Inflammatory macrophage (primary cell): ENCODE results near the gene C9orf50.

Experiments used
- DNase-seq, 2 donors: peaks; one replicate each; pipeline ENCODE4 v3.0.0-alpha.2; 2020 to 2022

The C9orf50 gene

GRCh38 chr9:129630967-129631673 is 10.2 kb upstream of the C9orf50 start:
- peak in 1 of 2 donors; percentile 57 for DNase-seq

DNA sequence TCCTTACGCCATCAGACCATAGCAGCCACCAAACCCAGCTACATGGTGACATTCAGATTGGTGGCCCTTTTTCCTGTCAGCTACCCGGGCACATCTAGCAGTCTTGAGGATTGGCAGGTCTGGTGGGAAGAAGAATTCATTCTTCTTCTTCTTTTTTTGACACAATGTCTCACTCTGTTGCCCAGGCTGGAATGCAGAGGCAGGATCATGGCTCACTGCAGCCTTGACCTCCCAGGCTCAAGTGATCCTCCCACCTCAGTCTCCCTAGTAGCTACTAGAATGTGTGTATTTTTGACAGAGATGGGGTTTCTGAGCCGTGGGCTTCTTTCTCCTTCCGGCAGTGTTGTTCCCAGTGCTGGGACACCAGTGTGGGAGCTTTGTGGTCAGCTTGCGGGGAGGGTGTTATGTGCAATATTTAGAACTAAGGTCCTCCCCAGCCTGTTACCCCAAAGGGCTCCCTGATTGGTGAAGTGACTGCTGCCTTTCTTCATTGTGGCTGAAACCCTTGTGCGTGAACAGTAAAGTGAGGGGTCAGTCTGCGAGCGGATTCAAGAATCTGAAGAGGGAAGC is 8.4 kb upstream of the C9orf50 start:
- peak; percentile 58 to 80 for DNase-seq

DNA sequence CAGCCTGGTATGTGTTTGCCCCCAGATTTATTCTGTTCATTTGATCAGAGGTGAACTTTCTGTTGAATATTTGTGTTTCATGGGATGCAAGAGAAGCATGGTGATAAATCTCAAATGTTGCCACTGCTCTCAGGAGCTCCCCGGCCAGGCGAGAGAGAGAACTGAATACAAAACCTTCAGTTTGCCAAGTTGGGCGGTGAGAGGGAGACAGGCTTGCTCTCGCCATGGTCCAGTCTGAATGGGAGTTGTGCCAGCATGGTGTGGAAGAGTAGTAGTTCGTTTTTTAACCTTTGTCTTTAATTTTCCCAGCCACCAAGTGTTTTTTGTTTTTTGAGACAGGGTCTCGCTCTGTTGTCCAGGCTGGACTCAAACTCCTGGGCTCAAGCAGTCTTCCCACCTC is 7.8 kb upstream of the C9orf50 start:
- no peak for DNase-seq

- no peak for DNase-seq
Observed at GRCh38 chr9:129627556-129628440, 6.9 kb upstream of the C9orf50 start.

DNA sequence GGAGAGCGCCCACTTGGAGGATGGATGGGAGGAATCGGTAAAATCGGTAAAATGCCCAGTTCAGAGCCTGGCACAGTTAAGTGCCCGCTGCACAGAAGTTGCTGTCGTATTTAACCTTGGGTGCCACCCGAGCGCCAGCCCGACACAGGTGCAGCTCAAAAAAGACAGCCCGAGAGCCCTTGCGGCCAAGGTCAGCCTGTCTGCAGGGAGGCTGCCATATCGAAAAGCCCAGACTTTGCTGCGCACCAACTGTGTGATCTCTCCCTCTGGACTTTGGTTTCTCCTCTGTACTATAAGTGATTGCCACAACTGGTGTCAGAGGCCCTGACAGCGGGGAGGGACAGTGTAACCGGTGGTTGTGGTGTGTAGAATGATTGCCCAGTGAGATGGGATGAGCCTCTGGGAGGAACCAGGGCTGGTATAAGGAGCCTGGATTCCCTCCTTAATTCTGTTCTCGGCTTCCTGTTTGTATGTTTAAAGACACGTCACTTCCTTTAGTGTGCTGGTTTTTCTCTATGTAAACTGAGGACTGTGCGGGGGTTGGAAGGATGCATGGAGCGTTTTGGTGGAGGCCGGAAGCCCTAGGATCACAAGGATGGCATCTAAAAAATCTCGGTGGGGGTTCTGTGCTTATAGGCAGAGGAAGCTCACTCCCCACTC is 5.9 kb upstream of the C9orf50 start:
- peak; percentile 25 to 39 for DNase-seq

DNA sequence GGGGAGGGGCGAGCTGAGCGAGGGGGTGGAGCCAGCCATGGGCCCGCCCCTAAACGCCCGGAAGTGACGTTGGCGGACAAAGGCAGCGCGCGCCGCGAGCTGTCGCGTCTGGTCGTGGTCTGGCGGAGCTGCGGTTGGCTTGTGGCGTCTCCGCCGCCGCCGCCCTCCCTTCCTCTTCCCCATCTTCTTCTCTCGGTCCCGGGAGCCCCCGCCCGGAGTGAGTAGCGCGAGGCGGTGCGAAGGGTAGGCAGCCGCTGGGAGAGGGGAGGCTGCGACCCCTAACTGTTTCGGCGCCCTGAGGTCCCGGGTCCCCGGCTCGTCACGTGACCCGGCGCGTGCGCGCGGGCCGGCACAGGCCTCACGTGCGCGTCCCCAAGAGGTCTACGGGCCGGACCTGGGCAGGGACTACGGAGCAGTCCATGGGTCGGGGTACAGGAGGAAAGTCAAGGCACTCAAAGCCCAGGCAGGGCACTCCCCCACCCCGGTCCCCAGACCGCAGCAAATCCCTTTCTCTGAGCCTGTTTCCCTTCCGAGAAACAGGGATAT is 5.3 kb upstream of the C9orf50 start, which contains the start of gene NTMT1:
NTMT1 (plus strand) TSS at position 85 of the 546 bp plus-strand sequence. CDS start 6,541 bp downstream, outside the sequence.
- DNase-seq, result peak; percentile 88 to 92

GRCh38 chr9:129624947-129625346 is 4.0 kb upstream of the C9orf50 start:
- peak; percentile 74 to 78 for DNase-seq

- peak; percentile 50 to 54 for DNase-seq
Observed at GRCh38 chr9:129624168-129624759, 3.4 kb upstream of the C9orf50 start.

DNA sequence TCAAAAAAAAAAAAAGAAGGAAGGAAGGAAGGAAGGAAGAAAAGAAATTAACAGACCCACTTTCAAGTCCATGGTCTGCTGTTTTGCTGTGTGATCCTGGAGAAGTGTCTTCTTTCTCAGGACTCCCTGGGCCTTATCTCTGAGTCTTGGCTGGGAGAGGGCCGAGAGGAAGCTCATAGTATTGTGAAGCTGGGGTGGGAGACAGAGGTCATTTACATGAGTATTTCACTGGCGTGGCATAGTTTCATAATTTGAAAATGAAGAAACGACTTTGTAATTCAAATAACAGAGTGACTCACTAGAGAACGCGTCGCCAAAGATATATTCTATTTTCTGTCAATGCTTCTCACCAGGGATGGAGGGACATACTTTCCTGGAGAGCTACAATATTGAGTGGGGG is 2.4 kb upstream of the C9orf50 start:
- DNase-seq, result peak; percentile 82 to 94

GRCh38 chr9:129619787-129620668 is 873 bp downstream of the C9orf50 start:
- peak in 1 of 2 donors; percentile 44 for DNase-seq

DNA sequence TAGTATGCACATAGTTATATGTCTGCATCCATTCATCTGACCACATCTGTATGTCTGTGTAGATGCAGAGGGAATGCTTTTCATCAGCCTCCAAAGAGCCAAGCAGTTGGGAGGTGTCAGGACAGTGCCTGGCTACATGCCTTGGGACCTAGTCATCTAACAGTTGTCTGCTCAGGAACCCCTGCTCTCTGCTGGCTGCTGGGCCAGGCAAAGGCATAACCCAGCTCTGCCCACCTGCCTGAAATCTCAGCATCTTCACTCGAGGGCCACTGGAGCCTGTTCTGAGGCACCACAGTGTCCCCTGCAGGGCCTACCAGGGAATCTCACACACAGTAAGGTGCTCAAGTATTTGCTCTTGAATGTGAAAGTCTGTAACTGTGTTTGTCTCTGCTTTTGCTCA is 3.7 kb downstream of the C9orf50 start:
- DNase-seq, result peak in 1 of 2 donors; percentile 61

DNA sequence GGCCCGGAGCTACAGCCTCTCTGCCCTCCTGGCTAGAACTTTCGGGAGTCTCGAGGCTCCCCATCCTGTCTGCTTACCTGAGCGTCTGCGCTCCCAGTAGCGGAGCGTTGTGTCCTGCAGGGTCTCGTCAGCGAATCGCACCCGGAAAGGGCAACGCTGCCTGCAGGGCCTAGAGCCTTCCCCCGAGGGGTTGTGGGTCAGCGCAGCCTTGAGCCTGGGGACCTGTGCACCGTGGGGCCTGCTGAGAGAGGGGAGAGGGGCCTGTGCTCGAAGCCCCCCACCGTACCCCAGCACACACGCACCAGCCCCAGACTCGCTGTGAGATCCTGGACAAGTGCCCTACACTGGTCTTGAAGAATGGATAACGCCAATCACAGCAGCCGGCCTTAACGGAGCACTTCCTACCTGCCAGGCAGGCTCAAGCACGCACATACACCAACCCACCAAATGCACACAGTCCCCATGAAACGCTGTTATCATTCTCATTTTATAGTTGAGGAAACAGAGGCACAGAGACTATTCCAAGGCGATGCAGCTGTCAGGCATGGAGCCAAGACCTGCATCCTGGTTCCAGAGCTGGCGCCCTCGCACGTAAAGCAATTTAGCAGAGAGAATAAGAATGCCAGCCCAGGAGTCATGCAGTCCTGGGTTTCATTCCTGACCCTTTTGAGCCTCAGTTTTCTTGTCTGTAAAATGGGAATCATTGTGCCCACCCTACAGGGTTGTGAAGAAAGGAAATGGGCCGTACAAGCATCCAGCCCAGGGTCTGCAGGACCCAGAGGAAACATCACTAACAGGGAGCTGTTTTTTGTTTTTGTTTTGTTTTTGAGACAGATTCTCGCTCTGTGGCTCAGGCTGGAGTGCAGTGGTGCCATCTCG is 5.3 kb downstream of the C9orf50 start:
- no peak for DNase-seq

- DNase-seq, result no peak
Observed at GRCh38 chr9:129614932-129615331, 6.0 kb downstream of the C9orf50 start.

DNA sequence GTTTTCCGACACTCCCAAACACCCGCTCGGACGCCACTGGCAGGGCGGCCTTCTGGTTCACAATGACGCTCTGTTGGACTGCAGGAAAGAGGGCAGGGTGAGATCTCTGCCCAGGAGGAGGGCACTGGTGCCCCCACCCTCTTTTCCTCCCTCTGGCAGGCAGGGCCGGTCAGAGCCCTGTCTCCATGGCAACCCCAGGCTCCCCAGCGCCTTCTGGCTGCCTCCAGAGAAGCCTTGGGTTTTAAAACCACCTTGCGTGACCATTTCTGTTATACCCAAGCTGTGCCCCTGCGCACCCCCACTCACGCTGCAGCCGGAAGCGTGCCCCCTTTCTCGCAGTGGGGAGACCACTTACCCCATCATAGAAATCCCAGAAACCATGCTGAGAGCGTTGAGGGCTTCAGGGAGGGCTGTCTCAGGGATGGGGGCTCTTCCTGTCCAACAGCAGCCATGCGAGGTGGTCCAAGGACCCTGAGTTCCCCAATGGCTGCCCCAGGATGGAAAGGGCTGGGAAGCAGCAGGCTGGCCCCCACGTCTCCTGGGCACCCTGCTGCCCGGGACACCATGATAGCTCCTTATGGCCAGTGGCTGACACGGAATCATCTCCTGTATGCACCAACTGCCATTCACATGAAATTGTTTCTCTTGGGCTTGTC is 7.3 kb downstream of the C9orf50 start:
- DNase-seq, result no peak

GRCh38 chr9:129612815-129613519 is 7.9 kb downstream of the C9orf50 start:
- no peak for DNase-seq

GRCh38 chr9:129612123-129612522 is 8.8 kb downstream of the C9orf50 start:
- no peak for DNase-seq

DNA sequence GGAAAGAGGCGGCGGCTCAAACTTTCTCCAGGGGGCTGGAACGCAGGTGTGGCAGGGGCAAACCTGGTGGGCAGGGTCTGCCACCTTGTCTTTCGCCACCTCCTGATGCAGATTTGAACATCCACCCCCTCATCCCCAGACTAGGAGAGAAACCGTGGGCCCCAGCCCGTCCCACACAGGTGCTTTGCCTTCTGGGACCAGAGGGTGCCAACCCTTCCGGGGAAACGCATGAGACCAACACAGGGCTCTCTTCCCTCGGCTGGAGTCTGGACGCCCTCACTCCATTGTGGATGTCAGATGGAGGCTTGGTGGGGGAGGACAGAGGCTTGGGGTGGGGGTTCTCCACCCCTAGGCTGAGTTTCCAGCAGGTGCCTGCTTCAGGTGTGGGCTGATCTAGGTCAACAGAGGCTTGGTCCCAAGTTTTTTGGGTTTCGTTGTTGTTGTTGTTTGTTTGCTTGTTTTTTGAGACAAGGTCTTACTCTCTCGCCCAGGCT is 9.5 kb downstream of the C9orf50 start:
- DNase-seq, result no peak
